K562 (cell line): ENCODE measurements around the gene TRDMT1. TPM values are rescaled to one million over a fixed set of nuclear protein-coding genes. Genes with fewer than 3 reads are reported as not detected.

ENCODE experiments used
- CEBPG ChIP-seq, 3 experiments: fragments of 200-800 bp in 1 of 3; sonication (Bioruptor generic) in 1 of 3; sonication (generic) in 1 of 3; formaldehyde crosslinking in 1 of 3; IDR thresholded peaks in 2 of 3; conservative IDR thresholded peaks in 1 of 3; 2 replicates each; pipeline versions ENCODE4 v1.6.1 to v1.8.0; 2016 to 2022; ENCODE audit warnings: missing compliant biosample characterization in 2 of 3, missing genetic modification characterization in 2 of 3, mild to moderate bottlenecking in 1 of 3, missing genetic modification reagents in 1 of 3
- E2F6 ChIP-seq, 2 experiments: IDR thresholded peaks; 2 replicates each; pipeline ENCODE4 v1.6.1; 2011; ENCODE audit warnings: borderline replicate concordance in 1 of 2, control low read depth in 1 of 2, low read depth in 1 of 2, low read length in 1 of 2, mild to moderate bottlenecking in 1 of 2, mixed read lengths in 1 of 2, moderate library complexity in 1 of 2; ENCODE audit not compliant: insufficient read depth in 1 of 2, insufficient read length in 1 of 2, poor library complexity in 1 of 2, severe bottlenecking in 1 of 2; ENCODE audit errors: extremely low read depth in 1 of 2
- MIER1 ChIP-seq: fragments of 450-650 bp; IDR thresholded peaks from 2 replicates; pipeline ENCODE4 v1.6.1; 2016; ENCODE audit warnings: antibody characterized with exemption, mild to moderate bottlenecking, low read depth
- MTA1 ChIP-seq: fragments of 450-650 bp; IDR thresholded peaks from 2 replicates; pipeline ENCODE4 v1.6.1; 2017; ENCODE audit warnings: borderline replicate concordance
- NFATC3 ChIP-seq: fragments of 450-650 bp; IDR thresholded peaks from 2 replicates; pipeline ENCODE4 v1.6.1; 2017; ENCODE audit warnings: mild to moderate bottlenecking
- RAD51 ChIP-seq: fragments of 450-650 bp; IDR thresholded peaks from 2 replicates; pipeline ENCODE4 v1.7.1; 2016; ENCODE audit warnings: low read depth, mild to moderate bottlenecking, borderline replicate concordance
- RCOR1 ChIP-seq, 2 experiments: IDR thresholded peaks; 2 replicates each; pipeline ENCODE4 v1.6.1; 2012; ENCODE audit warnings: low read depth in 2 of 2, low read length in 2 of 2, borderline replicate concordance in 1 of 2, improper control_type of control experiment in 1 of 2
- SAFB2 ChIP-seq: fragments of 200-400 bp; formaldehyde crosslinking; IDR thresholded peaks from 2 replicates; pipeline ENCODE4 v1.6.1; 2018; ENCODE audit warnings: borderline replicate concordance, low read length, low read depth, moderate library complexity; ENCODE audit not compliant: severe bottlenecking
- SAP30 ChIP-seq: fragments of 200-600 bp; sonication (generic); IDR thresholded peaks from 2 replicates; pipeline ENCODE4 v1.6.1; 2012; ENCODE audit warnings: borderline replicate concordance, low read depth, mild to moderate bottlenecking, moderate library complexity, low read length, control low read depth, inconsistent platforms; ENCODE audit not compliant: insufficient read depth, poor library complexity, severe bottlenecking
- TARDBP ChIP-seq: fragments of 450-650 bp; IDR thresholded peaks from 2 replicates; pipeline ENCODE4 v1.6.1; 2016
- ZNF316 ChIP-seq: fragments of 450-650 bp; IDR thresholded peaks from 2 replicates; pipeline ENCODE4 v1.6.1; 2016
- ZNF507 ChIP-seq: conservative IDR thresholded peaks from 2 replicates; pipeline ENCODE4 v1.6.1; 2017; ENCODE audit warnings: missing genetic modification characterization, missing compliant biosample characterization
- ZNF511 ChIP-seq: sonication (generic); formaldehyde crosslinking; IDR thresholded peaks from 2 replicates; pipeline ENCODE4 v1.8.0; 2022; ENCODE audit warnings: mild to moderate bottlenecking, missing genetic modification reagents
- polyA plus RNA-seq, 8 experiments: library from polyadenylated mRNA; depleted of rRNA in 4 of 8; stranded (reverse) in 5 of 8; unstranded in 3 of 8; fragments of >200 nt; fragmentation: Nextera tagmentation in 2 of 8; fragmentation: Illumina TruSeq in 1 of 8; extraction: Ambion mirVana in 2 of 8; extraction: Trizol in 1 of 8; gene quantifications; 2 replicates each; pipeline versions ENCODE4 v1.2.1 to v1.2.3, GENCODE V29; 2011 to 2014; ENCODE audit warnings: inconsistent platforms in 1 of 8, missing spikeins in 1 of 8
- total RNA-seq, 7 experiments: library from RNA; depleted of rRNA in 6 of 7; stranded (reverse); fragments of >200 nt in 6 of 7; fragmentation: Illumina TruSeq in 2 of 7; extraction: Trizol in 2 of 7; gene quantifications; 2 replicates each; pipeline versions ENCODE4 v1.2.1 to v1.2.3, GENCODE V29; 2011 to 2021; ENCODE audit warnings: low replicate concordance in 1 of 7
- TF ChIP-seq, protein P1 (sequence below): fragments of 200-800 bp; sonication (Bioruptor generic); IDR thresholded peaks from 2 replicates; pipeline ENCODE4 v1.6.1; 2017; ENCODE audit warnings: missing genetic modification characterization, missing compliant biosample characterization
- TF ChIP-seq, protein P2 (sequence below): fragments of 450-650 bp; IDR thresholded peaks from 2 replicates; pipeline ENCODE4 v1.6.1; 2016; ENCODE audit warnings: borderline replicate concordance
- TF ChIP-seq, protein P3 (sequence below): IDR thresholded peaks from 2 replicates; pipeline ENCODE4 v1.6.1; 2016; ENCODE audit warnings: missing genetic modification characterization, missing compliant biosample characterization
- TF ChIP-seq, protein P4 (sequence below): fragments of 450-650 bp; conservative IDR thresholded peaks from 2 replicates; pipeline ENCODE4 v1.6.1; 2016; ENCODE audit warnings: missing genetic modification characterization, low read depth, mild to moderate bottlenecking, missing compliant biosample characterization, moderate library complexity
- TF ChIP-seq, protein P5 (sequence below): fragments of 450-650 bp; formaldehyde crosslinking; IDR thresholded peaks from 2 replicates; pipeline ENCODE4 v1.4.0; 2020; ENCODE audit warnings: mild to moderate bottlenecking, moderate library complexity

Gene TRDMT1
- total and polyA plus RNA-seq, 9 of the 15 experiments (the other 6 are each of a cell fraction or from before 2014, with no cell fraction given), result 5.4 to 12.6 (median 9.3) TPM

GRCh38 chr10:17229717-17229966, 28.2 kb upstream of the TRDMT1 start (continued):
- TF ChIP-seq, protein P1, sequence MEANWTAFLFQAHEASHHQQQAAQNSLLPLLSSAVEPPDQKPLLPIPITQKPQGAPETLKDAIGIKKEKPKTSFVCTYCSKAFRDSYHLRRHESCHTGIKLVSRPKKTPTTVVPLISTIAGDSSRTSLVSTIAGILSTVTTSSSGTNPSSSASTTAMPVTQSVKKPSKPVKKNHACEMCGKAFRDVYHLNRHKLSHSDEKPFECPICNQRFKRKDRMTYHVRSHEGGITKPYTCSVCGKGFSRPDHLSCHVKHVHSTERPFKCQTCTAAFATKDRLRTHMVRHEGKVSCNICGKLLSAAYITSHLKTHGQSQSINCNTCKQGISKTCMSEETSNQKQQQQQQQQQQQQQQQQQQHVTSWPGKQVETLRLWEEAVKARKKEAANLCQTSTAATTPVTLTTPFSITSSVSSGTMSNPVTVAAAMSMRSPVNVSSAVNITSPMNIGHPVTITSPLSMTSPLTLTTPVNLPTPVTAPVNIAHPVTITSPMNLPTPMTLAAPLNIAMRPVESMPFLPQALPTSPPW (CRISPR knock-in tag), result no peak
- TF ChIP-seq MTA1, result no peak
- no peak for TF ChIP-seq ZNF507 (tag)
- TF ChIP-seq RAD51, result no peak
- TF ChIP-seq CEBPG (CRISPR knock-in tag; IDR thresholded peaks at IDR 0.05), result no peak
- TF ChIP-seq CEBPG (tag; conservative IDR thresholded peaks at IDR 0.05 in 1 of 2, IDR thresholded peaks at IDR 0.05 in 1 of 2), result no peak
- TF ChIP-seq, protein P2, sequence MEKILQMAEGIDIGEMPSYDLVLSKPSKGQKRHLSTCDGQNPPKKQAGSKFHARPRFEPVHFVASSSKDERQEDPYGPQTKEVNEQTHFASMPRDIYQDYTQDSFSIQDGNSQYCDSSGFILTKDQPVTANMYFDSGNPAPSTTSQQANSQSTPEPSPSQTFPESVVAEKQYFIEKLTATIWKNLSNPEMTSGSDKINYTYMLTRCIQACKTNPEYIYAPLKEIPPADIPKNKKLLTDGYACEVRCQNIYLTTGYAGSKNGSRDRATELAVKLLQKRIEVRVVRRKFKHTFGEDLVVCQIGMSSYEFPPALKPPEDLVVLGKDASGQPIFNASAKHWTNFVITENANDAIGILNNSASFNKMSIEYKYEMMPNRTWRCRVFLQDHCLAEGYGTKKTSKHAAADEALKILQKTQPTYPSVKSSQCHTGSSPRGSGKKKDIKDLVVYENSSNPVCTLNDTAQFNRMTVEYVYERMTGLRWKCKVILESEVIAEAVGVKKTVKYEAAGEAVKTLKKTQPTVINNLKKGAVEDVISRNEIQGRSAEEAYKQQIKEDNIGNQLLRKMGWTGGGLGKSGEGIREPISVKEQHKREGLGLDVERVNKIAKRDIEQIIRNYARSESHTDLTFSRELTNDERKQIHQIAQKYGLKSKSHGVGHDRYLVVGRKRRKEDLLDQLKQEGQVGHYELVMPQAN, result no peak
- no peak for TF ChIP-seq SAFB2
- TF ChIP-seq ZNF511 (CRISPR knock-in tag), result peak; percentile 22
- TF ChIP-seq NFATC3, result no peak
- TF ChIP-seq, protein P3, sequence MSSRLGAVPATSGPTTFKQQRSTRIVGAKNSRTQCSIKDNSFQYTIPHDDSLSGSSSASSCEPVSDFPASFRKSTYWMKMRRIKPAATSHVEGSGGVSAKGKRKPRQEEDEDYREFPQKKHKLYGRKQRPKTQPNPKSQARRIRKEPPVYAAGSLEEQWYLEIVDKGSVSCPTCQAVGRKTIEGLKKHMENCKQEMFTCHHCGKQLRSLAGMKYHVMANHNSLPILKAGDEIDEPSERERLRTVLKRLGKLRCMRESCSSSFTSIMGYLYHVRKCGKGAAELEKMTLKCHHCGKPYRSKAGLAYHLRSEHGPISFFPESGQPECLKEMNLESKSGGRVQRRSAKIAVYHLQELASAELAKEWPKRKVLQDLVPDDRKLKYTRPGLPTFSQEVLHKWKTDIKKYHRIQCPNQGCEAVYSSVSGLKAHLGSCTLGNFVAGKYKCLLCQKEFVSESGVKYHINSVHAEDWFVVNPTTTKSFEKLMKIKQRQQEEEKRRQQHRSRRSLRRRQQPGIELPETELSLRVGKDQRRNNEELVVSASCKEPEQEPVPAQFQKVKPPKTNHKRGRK (tag), result no peak
- no peak for TF ChIP-seq RCOR1 (IDR thresholded peaks at IDR 0.05; ENCODE audit: borderline replicate concordance in 1 of 2, low read depth in 2 of 2, low read length in 2 of 2)
- peak; percentile 56 for TF ChIP-seq SAP30
- no peak for TF ChIP-seq MIER1
- TF ChIP-seq TARDBP, result no peak
- TF ChIP-seq, protein P4, sequence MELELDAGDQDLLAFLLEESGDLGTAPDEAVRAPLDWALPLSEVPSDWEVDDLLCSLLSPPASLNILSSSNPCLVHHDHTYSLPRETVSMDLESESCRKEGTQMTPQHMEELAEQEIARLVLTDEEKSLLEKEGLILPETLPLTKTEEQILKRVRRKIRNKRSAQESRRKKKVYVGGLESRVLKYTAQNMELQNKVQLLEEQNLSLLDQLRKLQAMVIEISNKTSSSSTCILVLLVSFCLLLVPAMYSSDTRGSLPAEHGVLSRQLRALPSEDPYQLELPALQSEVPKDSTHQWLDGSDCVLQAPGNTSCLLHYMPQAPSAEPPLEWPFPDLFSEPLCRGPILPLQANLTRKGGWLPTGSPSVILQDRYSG (tag), result no peak
- TF ChIP-seq, protein P5, sequence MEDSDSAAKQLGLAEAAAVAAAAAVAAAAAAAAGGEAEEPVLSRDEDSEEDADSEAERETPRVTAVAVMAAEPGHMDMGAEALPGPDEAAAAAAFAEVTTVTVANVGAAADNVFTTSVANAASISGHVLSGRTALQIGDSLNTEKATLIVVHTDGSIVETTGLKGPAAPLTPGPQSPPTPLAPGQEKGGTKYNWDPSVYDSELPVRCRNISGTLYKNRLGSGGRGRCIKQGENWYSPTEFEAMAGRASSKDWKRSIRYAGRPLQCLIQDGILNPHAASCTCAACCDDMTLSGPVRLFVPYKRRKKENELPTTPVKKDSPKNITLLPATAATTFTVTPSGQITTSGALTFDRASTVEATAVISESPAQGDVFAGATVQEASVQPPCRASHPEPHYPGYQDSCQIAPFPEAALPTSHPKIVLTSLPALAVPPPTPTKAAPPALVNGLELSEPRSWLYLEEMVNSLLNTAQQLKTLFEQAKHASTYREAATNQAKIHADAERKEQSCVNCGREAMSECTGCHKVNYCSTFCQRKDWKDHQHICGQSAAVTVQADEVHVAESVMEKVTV, result no peak
- TF ChIP-seq ZNF316, result no peak
- peak in 1 of 2 experiments; percentile 33 for TF ChIP-seq E2F6 (IDR thresholded peaks at IDR 0.05; ENCODE audit: borderline replicate concordance in 1 of 2, extremely low read depth in 1 of 2, insufficient read depth in 1 of 2, insufficient read length in 1 of 2, low read depth in 1 of 2, low read length in 1 of 2, poor library complexity in 1 of 2, severe bottlenecking in 1 of 2)
